OCI-LY1 (cell line): ENCODE data around the gene CACHD1.

Source experiments
- EZH2 ChIP-seq: fragments of 200-600 bp; sonication (generic), shearing (Covaris generic); IDR thresholded peaks from 2 replicates; pipeline ENCODE4 v1.8.0; 2017; ENCODE audit warnings: borderline replicate concordance, mixed run types, mild to moderate bottlenecking, antibody characterized with exemption, low read length, moderate library complexity, mixed read lengths
- TF ChIP-seq, protein P1 (sequence below): fragments of 200-600 bp; sonication (generic), shearing (Covaris generic); IDR thresholded peaks from 2 replicates; pipeline ENCODE4 v1.5.1; 2017; ENCODE audit warnings: mild to moderate bottlenecking, antibody characterized with exemption, low read length, moderate library complexity, mixed read lengths

DNA sequence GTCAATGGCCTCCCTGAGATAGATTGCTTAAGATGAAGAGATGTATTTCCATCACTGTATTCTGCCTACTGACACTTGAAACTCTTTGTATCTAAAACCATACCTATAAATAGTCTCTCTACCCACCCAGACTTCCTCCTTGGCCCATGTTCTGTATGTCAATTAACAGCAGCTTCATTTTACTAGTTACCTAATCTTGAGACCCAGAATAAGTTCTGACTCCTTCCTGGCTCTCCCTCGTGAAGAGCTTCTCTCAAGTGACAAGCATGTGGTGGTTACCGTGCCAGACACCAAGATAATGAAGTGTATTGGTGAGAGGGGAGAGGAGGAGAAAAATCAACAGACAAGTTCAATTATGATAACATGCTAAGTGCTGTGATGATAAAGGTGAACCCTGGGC is 146.1 kb downstream of the CACHD1 start:
- TF ChIP-seq, protein P1, sequence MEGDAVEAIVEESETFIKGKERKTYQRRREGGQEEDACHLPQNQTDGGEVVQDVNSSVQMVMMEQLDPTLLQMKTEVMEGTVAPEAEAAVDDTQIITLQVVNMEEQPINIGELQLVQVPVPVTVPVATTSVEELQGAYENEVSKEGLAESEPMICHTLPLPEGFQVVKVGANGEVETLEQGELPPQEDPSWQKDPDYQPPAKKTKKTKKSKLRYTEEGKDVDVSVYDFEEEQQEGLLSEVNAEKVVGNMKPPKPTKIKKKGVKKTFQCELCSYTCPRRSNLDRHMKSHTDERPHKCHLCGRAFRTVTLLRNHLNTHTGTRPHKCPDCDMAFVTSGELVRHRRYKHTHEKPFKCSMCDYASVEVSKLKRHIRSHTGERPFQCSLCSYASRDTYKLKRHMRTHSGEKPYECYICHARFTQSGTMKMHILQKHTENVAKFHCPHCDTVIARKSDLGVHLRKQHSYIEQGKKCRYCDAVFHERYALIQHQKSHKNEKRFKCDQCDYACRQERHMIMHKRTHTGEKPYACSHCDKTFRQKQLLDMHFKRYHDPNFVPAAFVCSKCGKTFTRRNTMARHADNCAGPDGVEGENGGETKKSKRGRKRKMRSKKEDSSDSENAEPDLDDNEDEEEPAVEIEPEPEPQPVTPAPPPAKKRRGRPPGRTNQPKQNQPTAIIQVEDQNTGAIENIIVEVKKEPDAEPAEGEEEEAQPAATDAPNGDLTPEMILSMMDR, result no peak
- TF ChIP-seq EZH2, result no peak
